A673 (cell line): ENCODE measurements around the gene MYH10.

Source experiments
- CTCF ChIP-seq: fragments of 300-800, 200-600 bp; sonication (generic); conservative IDR thresholded peaks from 2 replicates; pipeline ENCODE4 v1.5.1; 2017; ENCODE audit warnings: low read depth, mild to moderate bottlenecking, antibody characterized with exemption, low read length, moderate library complexity, mixed read lengths
- EZH2 ChIP-seq: fragments of 200-600 bp; sonication (generic); IDR thresholded peaks from 2 replicates; pipeline ENCODE4 v1.6.1; 2017; ENCODE audit warnings: borderline replicate concordance, low read depth, mild to moderate bottlenecking, mixed read lengths, antibody characterized with exemption, low read length; ENCODE audit not compliant: poor library complexity, severe bottlenecking

- TF ChIP-seq CTCF = no peak
- no peak for TF ChIP-seq EZH2
These were observed 20.0 kb downstream of the MYH10 start for GRCh38 chr17:8610558-8610957.
